Activated CD4-positive, alpha-beta T cell treated with anti-CD3 and anti-CD28 coated beads, Interleukin-2, amount 10 ng/mL, durations not matched to agents 7 days and 5 days (primary cell): ENCODE results near the gene DNAI2. TPM values are rescaled to one million over a fixed set of nuclear protein-coding genes. Genes with fewer than 3 reads are reported as not detected.

Source experiments
- CTCF ChIA-PET: fragments of 350-600 bp; sonication (Branson Sonifier 250); formaldehyde crosslinking; loops from one replicate; lab custom pipeline; 2021; ENCODE audit warnings: antibody characterized with exemption; lab: Charles Lee
- POLR2A ChIA-PET: fragments of 350-600 bp; sonication (Branson Sonifier 250); formaldehyde crosslinking; loops from one replicate; lab custom pipeline; 2021; ENCODE audit warnings: antibody characterized with exemption; lab: Charles Lee
- DNase-seq: peaks from one replicate; pipeline ENCODE4 v3.0.0-alpha.2; 2020
- H3K27ac Mint-ChIP-seq: one replicate; pipeline ENCODE4 v1.8.0; 2021; ENCODE audit warnings: mild to moderate bottlenecking, moderate library complexity, mixed read lengths
- H3K27me3 Mint-ChIP-seq: one replicate; pipeline ENCODE4 v1.8.0; 2021; ENCODE audit warnings: mixed read lengths
- H3K36me3 Mint-ChIP-seq: one replicate; pipeline ENCODE4 v1.8.0; 2021; ENCODE audit warnings: low read depth, mixed read lengths
- H3K4me1 Mint-ChIP-seq: one replicate; pipeline ENCODE4 v1.8.0; 2021; ENCODE audit warnings: mixed read lengths
- H3K4me3 Mint-ChIP-seq: one replicate; pipeline ENCODE4 v1.8.0; 2021; ENCODE audit warnings: mild to moderate bottlenecking, moderate library complexity, mixed read lengths
- H3K9me3 Mint-ChIP-seq: one replicate; pipeline ENCODE4 v1.8.0; 2021; ENCODE audit warnings: mixed read lengths
- total RNA-seq, 2 experiments: library from RNA; stranded (reverse); gene quantifications; one replicate each; pipeline ENCODE4 v1.2.3, GENCODE V29; 2021

Gene DNAI2
- total RNA-seq, 2 experiments from 2014 or later = 1.2 to 1.3 TPM

DNA sequence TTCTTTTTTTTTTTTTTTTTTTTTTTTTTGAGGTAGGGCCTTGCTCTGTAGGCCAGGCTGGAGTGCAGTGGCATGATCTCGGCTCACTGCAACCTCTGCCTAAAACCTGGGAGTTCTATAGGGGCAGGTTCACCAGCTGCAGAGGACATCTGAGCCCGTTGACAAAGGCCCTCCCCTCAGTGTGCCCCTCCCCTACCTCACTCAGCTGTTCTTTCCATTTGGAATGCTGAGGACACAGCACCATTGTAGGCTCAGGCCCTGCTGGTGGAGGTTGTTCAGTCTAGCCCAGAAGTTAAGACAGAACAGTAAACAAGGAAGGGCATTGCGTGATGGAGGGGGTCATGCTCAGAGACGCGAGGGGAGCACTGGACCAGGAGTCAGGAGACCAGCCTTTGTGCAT, 30.1 kb downstream of the DNAI2 start:
- no peak overlapping the region for H3K4me3 Mint-ChIP-seq
- H3K4me1 Mint-ChIP-seq = peaks cover 23% of the 10 kb centered on the region
- DNase-seq = no peak
- no peak overlapping the region for H3K27ac Mint-ChIP-seq
- peaks cover 8% of the 10 kb centered on the region for H3K27me3 Mint-ChIP-seq
- CTCF ChIA-PET = interaction anchor here (1.0 to 2.2 kb wide), 2 partner anchors 8 to 49 kb away, joined by 4 to 5 read pairs; no protein-coding TSS in a partner anchor
- POLR2A ChIA-PET = no interaction called here
- H3K9me3 Mint-ChIP-seq = no peaks in the 10 kb centered on the region
- peaks cover 1% of the 10 kb centered on the region for H3K36me3 Mint-ChIP-seq

DNA sequence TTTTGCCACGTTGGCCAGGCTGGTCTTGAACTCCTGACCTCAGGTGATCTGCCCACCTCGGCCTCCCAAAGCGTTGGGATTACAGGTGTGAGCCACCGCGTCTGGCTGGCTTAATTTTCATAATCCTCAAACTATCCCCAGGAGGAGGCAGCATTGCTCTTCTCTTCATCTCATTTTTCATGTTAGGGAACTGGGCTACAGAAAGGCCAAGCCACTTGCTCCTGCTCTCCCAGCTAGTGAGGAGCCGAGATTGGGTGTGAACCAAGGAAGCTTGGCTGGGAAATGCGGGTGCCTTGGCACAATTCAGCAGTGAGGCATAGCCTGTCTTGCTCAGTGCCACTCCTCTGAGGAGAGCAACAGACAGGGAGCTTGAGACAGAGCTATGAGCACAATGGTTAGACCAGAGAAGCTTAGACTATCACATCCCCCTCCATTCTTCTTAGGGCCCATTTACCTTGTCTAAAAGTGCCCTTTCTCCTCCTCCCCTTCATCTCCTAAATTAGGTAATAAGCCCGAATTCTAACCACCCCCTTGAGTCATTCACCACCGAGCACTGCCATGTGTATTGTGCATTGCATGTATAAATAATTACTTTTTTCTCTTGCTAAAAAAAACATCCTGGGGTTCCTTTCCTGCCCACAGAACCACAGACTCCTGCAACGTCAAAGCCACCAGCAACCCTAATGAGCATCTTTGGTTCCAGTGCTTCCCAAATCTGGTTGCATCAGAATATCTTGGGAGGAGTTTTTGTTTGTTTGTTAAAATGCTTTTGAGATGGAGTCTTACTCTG, 32.0 kb downstream of the DNAI2 start:
- ChIA-PET POLR2A (no interaction called here), CTCF (interaction anchor here (0.6 to 2.2 kb wide), 5 partner anchors 10 to 63 kb away, joined by 3 to 5 read pairs (median 4); no protein-coding TSS in a partner anchor)
- Mint-ChIP-seq H3K9me3 (no peaks in the 10 kb centered on the region), H3K36me3 (peaks cover 1% of the 10 kb centered on the region), H3K4me3 (no peak overlapping the region), H3K27ac (peak overlapping the region; percentile 7), H3K4me1 (peaks cover 23% of the 10 kb centered on the region), H3K27me3 (peaks cover 8% of the 10 kb centered on the region)
- DNase-seq = no peak

DNA sequence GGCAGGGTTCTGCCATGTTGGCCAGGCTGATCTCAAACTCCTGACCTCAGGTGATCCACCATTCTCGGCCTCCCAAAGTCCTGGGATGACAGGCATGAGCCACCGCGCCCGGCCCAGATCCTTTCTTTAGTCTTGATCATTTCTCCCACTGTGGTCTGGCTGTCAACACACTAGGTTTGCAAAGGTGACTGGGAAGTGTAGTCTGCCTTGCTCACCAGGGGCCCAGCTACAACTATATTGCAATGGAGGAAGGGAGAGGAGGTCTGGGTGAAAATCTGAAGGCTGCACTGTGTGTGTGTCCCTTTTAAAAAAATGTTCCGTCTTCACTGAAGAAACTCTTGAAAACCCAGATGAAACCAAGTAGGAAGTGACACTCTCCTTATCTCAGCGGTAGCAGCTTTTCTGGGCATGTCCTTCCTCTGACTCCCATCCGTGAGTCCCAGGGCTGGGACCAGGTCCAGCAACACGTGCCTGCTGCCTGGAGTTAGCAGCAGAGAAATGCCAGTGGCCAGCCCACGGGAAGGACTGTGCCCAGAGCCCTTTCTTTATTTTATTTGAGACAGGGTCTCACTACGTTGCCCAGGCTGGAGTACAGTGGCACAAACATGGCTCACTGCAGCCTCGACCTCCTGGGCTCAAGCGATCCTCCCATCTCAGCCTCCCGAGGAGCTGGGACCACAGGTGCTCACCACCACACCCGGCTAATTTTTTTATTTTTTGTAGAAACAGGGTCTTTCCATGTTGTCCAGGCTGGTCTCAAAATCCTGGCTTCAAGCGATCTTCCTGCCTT, 34.1 kb downstream of the DNAI2 start:
- Mint-ChIP-seq H3K9me3 (peaks cover 5% of the 10 kb centered on the region), H3K36me3 (peaks cover 1% of the 10 kb centered on the region), H3K27me3 (peaks cover 8% of the 10 kb centered on the region), H3K4me3 (no peak overlapping the region), H3K4me1 (peaks cover 19% of the 10 kb centered on the region), H3K27ac (no peak overlapping the region)
- ChIA-PET CTCF (interaction anchor here (0.6 kb wide), 1 partner anchor 755 kb away, joined by 3 read pairs; no protein-coding TSS in a partner anchor), POLR2A (interaction anchor here (1.2 kb wide), 1 partner anchor 10 kb away, joined by 3 read pairs; no protein-coding TSS in a partner anchor)
- no peak for DNase-seq

- DNase-seq = no peak
- peaks cover 1% of the 10 kb centered on the region for H3K36me3 Mint-ChIP-seq
- peaks cover 19% of the 10 kb centered on the region for H3K4me1 Mint-ChIP-seq
- no peak overlapping the region for H3K4me3 Mint-ChIP-seq
- ChIA-PET CTCF (no interaction called here), POLR2A (no interaction called here)
- H3K27ac Mint-ChIP-seq = no peak overlapping the region
- H3K9me3 Mint-ChIP-seq = peaks cover 5% of the 10 kb centered on the region
- H3K27me3 Mint-ChIP-seq = peaks cover 8% of the 10 kb centered on the region
Observed at GRCh38 chr17:74309902-74310301, 35.9 kb downstream of the DNAI2 start.

GRCh38 chr17:74314877-74315276, 40.8 kb downstream of the DNAI2 start:
- POLR2A ChIA-PET = no interaction called here
- Mint-ChIP-seq H3K4me1 (no peaks in the 10 kb centered on the region), H3K27me3 (no peaks in the 10 kb centered on the region), H3K4me3 (no peak overlapping the region), H3K9me3 (peaks cover 5% of the 10 kb centered on the region), H3K36me3 (no peaks in the 10 kb centered on the region), H3K27ac (no peak overlapping the region)
- DNase-seq = no peak
- CTCF ChIA-PET = interaction anchor here (1.2 to 1.3 kb wide), 2 partner anchors 16 to 34 kb away, joined by 3 to 5 read pairs; no protein-coding TSS in a partner anchor

GRCh38 chr17:74316220-74316619, 42.2 kb downstream of the DNAI2 start:
- H3K27ac Mint-ChIP-seq = no peak overlapping the region
- H3K4me1 Mint-ChIP-seq = no peaks in the 10 kb centered on the region
- DNase-seq = no peak
- no peaks in the 10 kb centered on the region for H3K27me3 Mint-ChIP-seq
- no peak overlapping the region for H3K4me3 Mint-ChIP-seq
- H3K36me3 Mint-ChIP-seq = no peaks in the 10 kb centered on the region
- POLR2A ChIA-PET = no interaction called here
- H3K9me3 Mint-ChIP-seq = peaks cover 5% of the 10 kb centered on the region
- CTCF ChIA-PET = no interaction called here

- peaks cover 5% of the 10 kb centered on the region for H3K27me3 Mint-ChIP-seq
- ChIA-PET POLR2A (no interaction called here), CTCF (no interaction called here)
- H3K9me3 Mint-ChIP-seq = peaks cover 5% of the 10 kb centered on the region
- no peak overlapping the region for H3K27ac Mint-ChIP-seq
- no peaks in the 10 kb centered on the region for H3K4me1 Mint-ChIP-seq
- H3K4me3 Mint-ChIP-seq = no peak overlapping the region
- DNase-seq = no peak
- no peaks in the 10 kb centered on the region for H3K36me3 Mint-ChIP-seq
Observed at GRCh38 chr17:74317071-74317470, 43.0 kb downstream of the DNAI2 start.

GRCh38 chr17:74318391-74318790, 44.4 kb downstream of the DNAI2 start:
- POLR2A ChIA-PET = interaction anchor here (0.6 kb wide), 1 partner anchor 10 kb away, joined by 3 read pairs; no protein-coding TSS in a partner anchor
- CTCF ChIA-PET = interaction anchor here (1.6 kb wide), 1 partner anchor 17 kb away, joined by 3 read pairs; no protein-coding TSS in a partner anchor
- Mint-ChIP-seq H3K27ac (no peak overlapping the region), H3K9me3 (no peaks in the 10 kb centered on the region), H3K27me3 (peaks cover 11% of the 10 kb centered on the region), H3K4me1 (no peaks in the 10 kb centered on the region), H3K4me3 (no peak overlapping the region), H3K36me3 (no peaks in the 10 kb centered on the region)
- DNase-seq = no peak

DNA sequence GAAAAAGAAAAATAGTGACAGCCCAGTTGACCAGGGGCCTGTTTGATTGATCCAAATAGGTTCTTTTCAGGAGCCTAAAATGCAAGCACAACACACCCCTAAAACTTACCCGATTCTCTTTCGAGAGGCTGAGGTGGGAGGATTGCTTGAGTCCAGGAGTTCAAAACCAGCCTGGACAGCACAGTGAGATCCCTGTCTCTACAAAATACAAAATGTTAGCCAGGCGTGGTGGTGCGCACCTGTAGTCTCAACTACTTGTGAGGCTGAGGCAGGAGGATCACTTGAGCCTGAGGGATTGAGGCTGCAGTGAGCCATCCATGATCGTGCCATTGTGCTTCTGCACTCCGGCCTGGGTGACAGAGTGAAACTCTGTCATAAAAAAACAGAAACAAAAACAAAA, 50.5 kb downstream of the DNAI2 start:
- no peak overlapping the region for H3K27ac Mint-ChIP-seq
- no peak for DNase-seq
- no peak overlapping the region for H3K4me3 Mint-ChIP-seq
- peaks cover 33% of the 10 kb centered on the region for H3K4me1 Mint-ChIP-seq
- CTCF ChIA-PET = interaction anchor here (1.5 kb wide), 1 partner anchor 8 kb away, joined by 3 read pairs; no protein-coding TSS in a partner anchor
- H3K36me3 Mint-ChIP-seq = peaks cover 3% of the 10 kb centered on the region
- POLR2A ChIA-PET = no interaction called here
- peaks cover 30% of the 10 kb centered on the region for H3K27me3 Mint-ChIP-seq
- peaks cover 3% of the 10 kb centered on the region for H3K9me3 Mint-ChIP-seq

- ChIA-PET POLR2A (no interaction called here), CTCF (no interaction called here)
- peaks cover 3% of the 10 kb centered on the region for H3K9me3 Mint-ChIP-seq
- no peak for DNase-seq
- H3K27ac Mint-ChIP-seq = no peak overlapping the region
- no peak overlapping the region for H3K4me3 Mint-ChIP-seq
- H3K27me3 Mint-ChIP-seq = peaks cover 30% of the 10 kb centered on the region
- H3K4me1 Mint-ChIP-seq = peaks cover 38% of the 10 kb centered on the region
- peaks cover 5% of the 10 kb centered on the region for H3K36me3 Mint-ChIP-seq
Observed at GRCh38 chr17:74325376-74325742, 51.3 kb downstream of the DNAI2 start.

GRCh38 chr17:74325743-74326379, 51.8 kb downstream of the DNAI2 start, which contains the start of gene KIF19:
KIF19 (plus strand) TSS chr17:74326226; CDS start chr17:74326350, 124 bp downstream.
- Mint-ChIP-seq H3K36me3 (peaks cover 5% of the 10 kb centered on the region), H3K4me1 (peaks cover 38% of the 10 kb centered on the region), H3K27ac (peak within 1 kb of the TSS; percentile 42), H3K27me3 (peaks cover 30% of the 10 kb centered on the region), H3K4me3 (peak within 1 kb of the TSS; percentile 6), H3K9me3 (peaks cover 3% of the 10 kb centered on the region)
- CTCF ChIA-PET = no interaction called here
- POLR2A ChIA-PET = no interaction called here
- peak; percentile 63 for DNase-seq

DNA sequence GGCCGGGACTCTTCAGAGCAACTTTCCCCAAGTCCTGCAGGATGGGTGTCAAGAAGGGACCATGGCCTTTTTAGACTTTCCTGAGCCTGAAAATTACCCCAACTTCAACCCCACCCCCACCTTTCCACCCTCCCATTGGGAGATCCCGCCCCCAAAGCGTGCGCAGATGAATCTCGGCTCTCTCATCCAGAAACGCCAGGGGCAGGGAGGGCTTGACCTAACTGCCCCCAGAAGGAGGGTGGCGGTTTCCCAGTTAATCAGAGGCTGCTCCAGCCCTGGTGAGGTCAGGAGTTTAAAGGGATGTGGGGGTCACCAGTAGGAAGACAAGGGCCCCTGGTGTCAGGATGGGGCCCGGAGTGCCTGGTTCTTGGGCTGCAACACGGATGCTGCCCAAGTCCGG, 52.5 kb downstream of the DNAI2 start:
- Mint-ChIP-seq H3K4me3 (peak overlapping the region; percentile 6), H3K36me3 (peaks cover 5% of the 10 kb centered on the region), H3K4me1 (peaks cover 38% of the 10 kb centered on the region), H3K27me3 (peaks cover 30% of the 10 kb centered on the region), H3K27ac (peak overlapping the region; percentile 42), H3K9me3 (peaks cover 3% of the 10 kb centered on the region)
- DNase-seq = no peak
- POLR2A ChIA-PET = no interaction called here
- CTCF ChIA-PET = no interaction called here
